HG03521 (cell line): ENCODE data around the gene ITGA2.

Experiments
- ATAC-seq: cut with Tn5 transposase; IDR thresholded peaks from one replicate; pipeline ENCODE4 v1.9.1; 2021; ENCODE audit warnings: mild to moderate bottlenecking, moderate library complexity; ENCODE audit not compliant: unreplicated experiment

ITGA2 gene

DNA sequence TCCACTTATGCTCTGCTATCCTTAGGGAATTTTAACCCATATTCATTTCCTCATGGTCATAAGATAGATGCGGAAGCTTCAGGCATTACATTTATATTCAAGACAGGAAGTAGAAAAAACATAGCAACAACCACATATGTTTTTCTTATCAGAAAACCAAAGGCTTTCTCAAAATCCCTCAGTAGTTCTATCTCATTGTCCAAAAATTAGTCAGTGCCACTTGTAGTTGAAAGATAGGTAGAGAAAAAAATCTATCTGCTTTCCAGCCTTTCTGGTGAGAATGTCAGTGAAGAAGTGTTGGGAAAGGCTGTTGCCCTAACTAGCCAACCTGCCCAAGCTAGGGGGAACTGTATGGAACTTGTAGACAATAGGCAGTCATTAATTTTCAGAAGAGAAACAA lies 143.9 kb downstream of the ITGA2 start:
- no peak for ATAC-seq
